GM06990 (cell line): Measurements from ENCODE around the gene DGKZ.

ENCODE experiments used
- DNase-seq: peaks from one replicate; pipeline ENCODE4 v3.0.0-alpha.2; 2011; ENCODE audit not compliant: insufficient read length; ENCODE audit errors: extremely low read depth
- H3K27me3 ChIP-seq: replicated peaks from 2 replicates; pipeline ENCODE4 v1.6.0; 2011; ENCODE audit warnings: low read length; ENCODE audit not compliant: control insufficient read depth, insufficient read depth
- H3K36me3 ChIP-seq: 2 replicates; pipeline ENCODE4 v1.5.1; 2011; ENCODE audit warnings: low read length; ENCODE audit not compliant: control insufficient read depth, insufficient read depth
- H3K4me3 ChIP-seq: replicated peaks from 2 replicates; pipeline ENCODE4 v1.5.1; 2011; ENCODE audit warnings: low read depth, mild to moderate bottlenecking, control low read depth, low read length
- CTCF ChIP-seq: IDR thresholded peaks from 2 replicates; pipeline ENCODE4 v1.5.1; 2011; ENCODE audit warnings: low read length, control low read depth, mild to moderate bottlenecking, inconsistent platforms; ENCODE audit not compliant: insufficient read depth, poor library complexity, severe bottlenecking

Gene DGKZ

GRCh38 chr11:46381048-46381818 lies 34.0 kb downstream of the DGKZ start, which contains the start of gene MDK:
Gene MDK (plus strand): TSS chr11:46381669. CDS start chr11:46382058, 389 bp downstream.
- Histone ChIP-seq H3K27me3 (peaks cover 1% of the 10 kb centered on the region; the same call in 1 of the 2 replicates), H3K4me3 (peak within 1 kb of the TSS; percentile 59), H3K36me3 (peaks cover 7% of the 10 kb centered on the region)
- TF ChIP-seq CTCF, result no peak
- DNase-seq, result no peak

DNA sequence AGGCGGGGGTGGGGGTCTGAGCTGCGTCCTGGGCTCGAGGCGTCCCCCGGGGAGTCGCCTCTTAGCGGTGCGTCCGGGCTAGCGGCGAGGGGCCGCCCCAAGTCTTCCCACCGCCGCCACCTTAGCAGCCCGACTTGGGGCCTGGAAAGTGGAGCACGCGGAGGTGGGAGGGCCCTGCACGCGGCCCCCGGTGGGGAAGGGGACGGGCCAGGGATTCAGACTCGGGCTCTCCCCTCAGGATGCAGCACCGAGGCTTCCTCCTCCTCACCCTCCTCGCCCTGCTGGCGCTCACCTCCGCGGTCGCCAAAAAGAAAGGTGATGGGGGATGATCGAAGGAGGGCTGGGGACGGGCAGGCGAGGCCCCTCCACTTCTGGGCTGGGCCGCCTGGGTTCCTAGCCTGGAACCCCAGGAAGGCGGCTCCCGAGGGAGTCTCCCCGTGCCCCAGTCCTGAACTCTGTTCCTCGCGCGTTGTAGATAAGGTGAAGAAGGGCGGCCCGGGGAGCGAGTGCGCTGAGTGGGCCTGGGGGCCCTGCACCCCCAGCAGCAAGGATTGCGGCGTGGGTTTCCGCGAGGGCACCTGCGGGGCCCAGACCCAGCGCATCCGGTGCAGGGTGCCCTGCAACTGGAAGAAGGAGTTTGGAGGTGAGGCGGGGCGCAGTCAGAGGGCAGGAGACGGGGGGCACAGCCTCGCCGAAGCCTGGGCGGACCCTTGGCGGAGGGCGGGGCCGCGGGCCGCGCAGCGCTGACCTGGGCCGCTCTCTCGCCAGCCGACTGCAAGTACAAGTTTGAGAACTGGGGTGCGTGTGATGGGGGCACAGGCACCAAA lies 34.8 kb downstream of the DGKZ start:
- Histone ChIP-seq H3K4me3 (peak overlapping the region; percentile 46), H3K36me3 (peaks cover 7% of the 10 kb centered on the region), H3K27me3 (peaks cover 1% of the 10 kb centered on the region; the same call in 1 of the 2 replicates)
- DNase-seq, result no peak
- no peak for TF ChIP-seq CTCF

DNA sequence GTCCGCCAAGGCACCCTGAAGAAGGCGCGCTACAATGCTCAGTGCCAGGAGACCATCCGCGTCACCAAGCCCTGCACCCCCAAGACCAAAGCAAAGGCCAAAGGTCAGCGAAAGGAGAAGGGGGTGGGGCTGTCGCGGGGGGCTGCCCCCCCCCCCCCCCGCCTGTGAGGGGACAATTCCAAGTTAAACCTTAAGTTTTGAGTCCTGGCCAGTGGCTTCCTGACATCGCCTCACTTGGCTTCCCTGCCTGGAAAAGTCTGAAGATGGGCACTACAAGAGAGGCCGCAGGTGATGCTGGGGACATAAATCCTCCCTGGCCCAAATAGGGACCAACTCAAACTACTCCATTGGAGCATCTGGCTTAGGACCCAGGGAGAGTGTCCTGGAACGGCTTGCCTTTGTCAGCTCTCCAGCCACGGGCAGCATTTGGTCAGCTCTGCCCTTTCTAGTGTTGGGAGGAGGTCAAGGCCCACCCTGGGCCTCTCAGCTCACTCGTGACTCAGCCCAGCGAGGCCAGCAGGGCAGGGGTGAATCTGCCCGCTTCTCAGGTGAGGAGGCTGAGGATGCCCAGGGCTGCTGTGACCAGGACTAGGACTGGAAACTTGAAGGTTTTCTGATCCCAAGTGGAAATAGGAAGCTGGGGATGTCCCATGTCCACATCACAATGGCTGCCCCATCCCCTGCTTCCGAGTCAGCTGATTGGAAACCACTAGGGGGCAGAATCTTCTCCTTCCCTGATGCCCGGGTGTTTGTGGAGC lies 35.6 kb downstream of the DGKZ start:
- Histone ChIP-seq H3K4me3 (no peak overlapping the region), H3K27me3 (peaks cover 1% of the 10 kb centered on the region; the same call in 1 of the 2 replicates), H3K36me3 (peaks cover 5% of the 10 kb centered on the region)
- no peak for DNase-seq
- TF ChIP-seq CTCF, result peak; percentile 35

- Histone ChIP-seq H3K36me3 (peaks cover 3% of the 10 kb centered on the region), H3K4me3 (no peak overlapping the region), H3K27me3 (peaks cover 1% of the 10 kb centered on the region; the same call in 1 of the 2 replicates)
- DNase-seq, result no peak
- TF ChIP-seq CTCF, result no peak
These were observed 36.1 kb downstream of the DGKZ start for GRCh38 chr11:46383404-46383758.

GRCh38 chr11:46383974-46384701 lies 36.9 kb downstream of the DGKZ start:
- H3K27me3 ChIP-seq, result peaks cover 1% of the 10 kb centered on the region; the same call in 1 of the 2 replicates
- no peak for DNase-seq
- no peak for TF ChIP-seq CTCF
- no peak overlapping the region for H3K4me3 ChIP-seq
- H3K36me3 ChIP-seq, result no peaks in the 10 kb centered on the region
